Loucy (cell line): ENCODE measurements around the gene HYPK.

Experiments used
- H2AFZ ChIP-seq: fragments of 200-600 bp; sonication (generic); 2 replicates; pipeline ENCODE4 v1.6.0; 2016; ENCODE audit warnings: antibody characterized with exemption, mild to moderate bottlenecking, low read length, moderate library complexity
- H3F3A ChIP-seq: fragments of 200-600 bp; 2 replicates; pipeline ENCODE4 v1.6.0; 2016; ENCODE audit warnings: antibody characterized with exemption, low read depth, mild to moderate bottlenecking
- H3K27me3 ChIP-seq: fragments of 200-600 bp; sonication (generic); 2 replicates; pipeline ENCODE4 v1.6.1; 2014; ENCODE audit warnings: low read length, mild to moderate bottlenecking; ENCODE audit not compliant: insufficient read depth, poor library complexity, severe bottlenecking
- H3K36me3 ChIP-seq: fragments of 200-600 bp; sonication (generic); 2 replicates; pipeline ENCODE4 v1.6.1; 2016; ENCODE audit warnings: low read length; ENCODE audit not compliant: insufficient read depth
- H3K4me1 ChIP-seq: fragments of 200-600 bp; sonication (generic); 2 replicates; pipeline ENCODE4 v1.5.1; 2014; ENCODE audit warnings: low read length, mild to moderate bottlenecking; ENCODE audit not compliant: insufficient read depth, poor library complexity, severe bottlenecking
- H3K4me2 ChIP-seq: fragments of 200-600 bp; sonication (generic); 2 replicates; pipeline ENCODE4 v1.6.0; 2014; ENCODE audit warnings: antibody characterized with exemption, low read length, low read depth, mild to moderate bottlenecking; ENCODE audit not compliant: poor library complexity, severe bottlenecking
- H3K4me3 ChIP-seq: fragments of 200-600 bp; sonication (generic); 2 replicates; pipeline ENCODE4 v1.5.1; 2014; ENCODE audit warnings: low read length, mild to moderate bottlenecking, mixed read lengths; ENCODE audit not compliant: poor library complexity, severe bottlenecking
- H3K79me2 ChIP-seq: fragments of 200-600 bp; sonication (generic); 2 replicates; pipeline ENCODE4 v1.6.1; 2014; ENCODE audit warnings: low read length; ENCODE audit not compliant: insufficient read depth
- H3K9ac ChIP-seq: fragments of 200-600 bp; sonication (generic); 2 replicates; pipeline ENCODE4 v1.6.0; 2014; ENCODE audit warnings: mild to moderate bottlenecking, low read depth, low read length, moderate library complexity; ENCODE audit not compliant: poor library complexity, severe bottlenecking
- H3K9me2 ChIP-seq: fragments of 200-600 bp; sonication (generic); replicated peaks from 2 replicates; pipeline ENCODE4 v1.6.1; 2016; ENCODE audit warnings: low read depth, low read length, mixed read lengths
- H3K9me3 ChIP-seq: fragments of 200-600 bp; sonication (generic); 2 replicates; pipeline ENCODE4 v1.6.1; 2014; ENCODE audit warnings: mild to moderate bottlenecking, antibody characterized with exemption, low read length, low read depth; ENCODE audit not compliant: insufficient read depth
- H4K20me1 ChIP-seq: fragments of 200-600 bp; sonication (generic); 2 replicates; pipeline ENCODE4 v1.6.0; 2014; ENCODE audit warnings: antibody characterized with exemption, low read length, mild to moderate bottlenecking; ENCODE audit not compliant: insufficient read depth, poor library complexity, severe bottlenecking
- CTCF ChIP-seq: fragments of 200-600 bp; sonication (generic); conservative IDR thresholded peaks from 2 replicates; pipeline ENCODE4 v1.5.1; 2014; ENCODE audit warnings: mild to moderate bottlenecking, antibody characterized with exemption, low read length
- EZH2phosphoT487 ChIP-seq: fragments of 200-600 bp; IDR thresholded peaks from 2 replicates; pipeline ENCODE4 v1.6.1; 2018; ENCODE audit warnings: antibody characterized with exemption, mild to moderate bottlenecking, moderate library complexity, borderline replicate concordance

HYPK gene

DNA sequence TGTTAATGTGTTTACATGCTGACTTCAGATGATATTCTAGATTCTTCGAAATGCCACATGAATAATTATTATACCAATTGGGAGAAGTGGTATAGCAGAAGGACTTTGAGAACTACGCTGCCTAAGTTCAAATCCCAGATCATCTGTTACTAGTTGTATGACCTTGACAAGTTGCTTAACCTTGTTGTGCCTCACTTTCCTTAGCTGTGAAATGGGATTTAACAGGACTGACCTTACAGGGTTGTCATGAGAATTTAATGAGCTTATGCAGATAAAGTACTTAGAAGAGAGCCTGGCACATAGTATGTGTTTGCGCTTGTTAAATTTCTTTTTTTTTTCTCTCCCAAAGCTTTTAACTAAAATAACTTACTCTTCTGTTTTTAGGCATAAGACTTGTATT, 50.9 kb downstream of the HYPK start:
- H3F3A ChIP-seq = no peaks in the 10 kb centered on the region
- no peak overlapping the region for H2AFZ ChIP-seq
- H3K4me1 ChIP-seq = no peaks in the 10 kb centered on the region
- no peak overlapping the region for H3K4me3 ChIP-seq
- H3K9me2 ChIP-seq = no peaks in the 10 kb centered on the region
- no peaks in the 10 kb centered on the region for H3K27me3 ChIP-seq
- H3K79me2 ChIP-seq = no peaks in the 10 kb centered on the region
- H4K20me1 ChIP-seq = no peaks in the 10 kb centered on the region
- H3K4me2 ChIP-seq = no peak overlapping the region
- no peak overlapping the region for H3K9ac ChIP-seq
- H3K36me3 ChIP-seq = peaks cover 71% of the 10 kb centered on the region
- TF ChIP-seq EZH2phosphoT487 = no peak
- no peak for TF ChIP-seq CTCF
- H3K9me3 ChIP-seq = no peaks in the 10 kb centered on the region

- no peaks in the 10 kb centered on the region for H3K4me1 ChIP-seq
- no peak overlapping the region for H2AFZ ChIP-seq
- no peaks in the 10 kb centered on the region for H3K9me3 ChIP-seq
- TF ChIP-seq EZH2phosphoT487 (no peak), CTCF (no peak)
- no peaks in the 10 kb centered on the region for H3F3A ChIP-seq
- no peak overlapping the region for H3K4me2 ChIP-seq
- peaks cover 65% of the 10 kb centered on the region; the same call in 1 of the 2 replicates for H3K36me3 ChIP-seq
- no peaks in the 10 kb centered on the region for H4K20me1 ChIP-seq
- no peaks in the 10 kb centered on the region for H3K79me2 ChIP-seq
- no peaks in the 10 kb centered on the region for H3K27me3 ChIP-seq
- no peaks in the 10 kb centered on the region for H3K9me2 ChIP-seq
- H3K9ac ChIP-seq = no peak overlapping the region
- no peak overlapping the region for H3K4me3 ChIP-seq
Measured at GRCh38 chr15:43852607-43853006, 52.2 kb downstream of the HYPK start.
